NCI-H446 (cell line): Measurements from ENCODE around the gene CACNA1C.

Experiments
- DNase-seq, 2 experiments: peaks; one replicate each; lab custom pipeline; 2025; lab: John Stamatoyannopoulos, UW

Gene CACNA1C

DNA sequence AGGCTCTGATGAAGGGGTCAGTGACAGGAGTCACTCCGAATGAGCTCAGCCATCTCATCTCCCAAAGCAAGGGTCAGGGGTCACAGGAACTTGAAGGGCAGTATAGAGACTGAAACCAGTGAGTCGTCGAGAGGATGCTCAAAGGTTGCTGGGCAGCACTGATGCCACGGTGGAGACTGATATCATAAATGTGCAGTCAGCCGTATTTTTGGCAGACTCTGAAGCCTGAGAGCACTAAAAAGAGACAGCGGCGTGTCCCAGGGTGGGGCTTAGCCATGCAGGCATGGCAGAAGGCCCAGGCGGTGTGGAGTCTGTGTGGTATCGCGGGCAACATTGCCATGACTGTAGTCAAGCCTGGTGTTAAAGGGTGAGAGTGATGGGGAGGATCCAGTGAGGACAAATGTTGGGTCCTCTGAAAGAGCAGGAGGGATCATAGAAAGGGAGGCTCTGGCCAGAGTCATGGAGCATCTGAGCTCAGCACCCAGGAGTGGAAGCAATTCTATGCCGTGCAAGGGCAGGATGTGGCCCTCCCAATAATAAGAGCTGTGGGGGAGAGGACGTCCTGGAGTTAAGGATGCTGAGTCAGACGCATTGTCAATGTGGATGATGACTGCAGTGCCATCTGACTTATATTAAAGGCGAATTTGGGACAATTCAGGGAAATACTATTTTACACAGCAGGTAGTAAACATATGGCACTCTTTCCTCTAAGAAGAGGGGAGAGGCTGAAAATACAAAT lies 500.8 kb downstream of the CACNA1C start:
- DNase-seq: no peak

- DNase-seq: no peak
These were observed 502.8 kb downstream of the CACNA1C start for GRCh38 chr12:2555487-2556082.

DNA sequence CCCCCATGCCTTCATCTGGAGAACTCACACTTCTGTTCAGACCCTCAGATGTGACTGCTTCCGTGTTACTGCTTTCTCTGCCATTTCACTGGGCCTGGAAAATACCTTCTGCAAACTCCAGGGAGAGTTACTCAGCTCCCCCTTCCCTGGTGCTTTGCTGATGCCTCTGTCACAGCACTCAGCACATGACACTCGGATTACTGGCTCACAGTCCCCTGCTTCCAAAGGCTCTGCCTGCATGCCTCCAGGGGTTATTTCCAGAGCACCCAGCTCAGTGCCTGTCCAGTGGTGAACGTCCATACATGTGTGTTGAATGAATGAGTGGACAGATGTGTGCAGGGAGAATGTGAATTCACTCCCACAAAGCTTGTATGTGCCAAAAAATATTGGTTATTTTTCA lies 504.8 kb downstream of the CACNA1C start:
- no peak for DNase-seq

GRCh38 chr12:2559931-2560330 lies 507.1 kb downstream of the CACNA1C start:
- no peak for DNase-seq

DNA sequence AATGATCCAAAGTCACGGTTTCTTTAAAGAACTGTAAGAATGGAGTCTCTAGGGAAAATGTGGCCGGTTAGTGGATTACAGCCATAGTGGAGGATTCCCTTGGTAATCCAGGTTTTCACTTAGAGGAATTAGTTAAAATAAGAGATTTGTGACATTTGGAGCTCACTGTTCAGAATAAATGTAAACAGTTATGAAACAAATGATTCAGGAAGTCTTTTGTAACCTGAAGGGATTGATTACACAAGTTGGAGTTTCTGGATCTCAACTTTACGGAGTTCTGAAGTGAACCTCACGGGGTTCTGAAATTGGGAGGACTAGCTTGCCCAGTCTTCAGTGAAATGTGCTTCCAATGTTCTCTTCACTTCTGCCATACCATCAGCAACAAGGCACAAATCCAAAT lies 507.6 kb downstream of the CACNA1C start:
- DNase-seq: no peak

- DNase-seq: no peak
These were observed 508.6 kb downstream of the CACNA1C start for GRCh38 chr12:2561367-2561766.

DNA sequence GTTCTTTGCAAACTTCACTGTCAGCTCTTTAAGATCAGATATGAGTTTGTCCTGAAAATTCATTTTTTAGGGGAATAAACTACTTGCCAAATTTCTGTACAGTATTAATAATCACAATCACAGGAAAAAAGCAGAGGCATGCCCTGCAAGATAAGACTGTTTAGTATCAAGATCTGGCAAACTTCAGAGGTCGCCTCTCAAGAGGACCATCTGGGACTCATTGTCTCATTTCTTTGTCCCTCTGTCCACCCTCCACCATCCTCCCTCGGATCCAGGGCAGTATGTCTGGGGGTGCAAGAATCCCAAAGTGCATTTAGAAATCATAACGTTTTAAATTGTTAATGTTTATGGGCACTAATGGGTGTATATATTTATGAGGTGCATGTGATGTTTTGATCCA lies 509.6 kb downstream of the CACNA1C start:
- DNase-seq: no peak

GRCh38 chr12:2563709-2564108 lies 510.9 kb downstream of the CACNA1C start:
- DNase-seq: no peak

- no peak for DNase-seq
These were observed 513.4 kb downstream of the CACNA1C start for GRCh38 chr12:2566161-2566560.

- no peak for DNase-seq
These were observed 514.9 kb downstream of the CACNA1C start for GRCh38 chr12:2567711-2568110.

DNA sequence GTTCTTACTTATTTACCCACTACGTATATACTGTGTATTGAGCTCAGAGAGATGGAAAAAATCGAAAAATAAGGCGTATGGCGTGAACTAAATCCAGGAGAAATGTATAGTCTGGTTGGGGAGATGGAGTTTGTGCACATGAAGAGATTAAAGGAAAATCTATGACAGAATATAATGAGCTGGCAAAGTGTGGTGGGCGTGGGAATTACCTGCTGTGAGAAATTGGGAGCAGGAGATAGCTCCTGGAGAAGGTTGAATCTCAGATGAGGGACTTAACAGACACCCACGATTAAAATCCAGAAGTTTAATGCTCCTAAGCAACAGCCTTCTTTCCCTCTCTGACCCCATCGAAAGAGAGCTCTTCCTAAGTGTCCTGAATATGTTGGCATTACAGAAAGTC lies 517.8 kb downstream of the CACNA1C start:
- no peak for DNase-seq

DNA sequence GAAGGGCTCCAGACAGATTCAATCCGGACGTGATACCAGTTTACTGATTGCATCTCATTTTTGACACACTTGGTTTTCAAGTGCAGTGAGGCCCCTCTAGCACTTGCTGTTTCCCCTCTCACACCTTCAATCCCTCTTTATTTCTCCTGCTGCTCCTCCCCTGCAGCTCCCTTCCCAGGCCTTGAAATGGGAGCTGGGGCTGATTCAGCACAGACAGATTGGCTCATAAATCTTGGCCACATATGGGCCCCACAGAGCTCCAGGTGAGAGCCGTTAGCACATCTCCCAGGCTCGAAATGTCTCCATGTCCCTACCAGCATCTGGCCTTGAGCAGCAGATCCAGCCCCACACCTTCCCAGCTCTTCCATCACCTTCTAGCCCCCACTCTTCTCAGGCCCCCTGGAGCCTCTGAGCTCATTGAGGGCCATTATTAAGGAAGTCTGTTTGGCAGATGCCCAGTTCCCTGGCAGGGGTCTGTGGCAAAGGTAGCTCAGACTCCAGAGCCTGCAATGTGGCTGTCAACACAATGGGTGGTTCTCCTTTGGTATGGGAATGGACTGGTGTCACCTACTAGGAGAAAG lies 521.7 kb downstream of the CACNA1C start:
- DNase-seq: no peak

GRCh38 chr12:2575245-2575644 lies 522.5 kb downstream of the CACNA1C start:
- no peak for DNase-seq

- no peak for DNase-seq
These were observed 525.4 kb downstream of the CACNA1C start for GRCh38 chr12:2578211-2578610.

- no peak for DNase-seq
These were observed 526.0 kb downstream of the CACNA1C start for GRCh38 chr12:2578772-2579171.

DNA sequence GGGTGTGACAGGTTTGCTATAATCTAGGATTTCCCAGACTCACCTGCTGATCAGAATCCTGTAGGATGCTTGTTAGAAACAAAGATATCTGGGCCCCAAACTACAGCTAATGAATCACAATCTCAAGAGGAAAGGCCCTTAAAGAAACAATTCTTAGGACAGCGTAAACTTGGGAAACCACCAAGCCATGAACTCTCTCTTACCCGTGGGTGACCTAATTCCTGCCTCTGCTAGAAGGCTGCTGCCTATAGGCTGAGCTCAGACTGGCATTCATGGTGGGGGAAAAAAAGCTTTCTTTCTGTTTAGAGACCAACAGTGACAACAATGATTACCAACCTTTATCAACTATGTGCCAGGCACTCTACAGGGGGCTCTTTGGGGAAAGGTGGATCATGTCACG lies 528.0 kb downstream of the CACNA1C start:
- no peak for DNase-seq

- DNase-seq: no peak
These were observed 528.7 kb downstream of the CACNA1C start for GRCh38 chr12:2581293-2582045.

- no peak for DNase-seq
These were observed 529.8 kb downstream of the CACNA1C start for GRCh38 chr12:2582631-2583030.

DNA sequence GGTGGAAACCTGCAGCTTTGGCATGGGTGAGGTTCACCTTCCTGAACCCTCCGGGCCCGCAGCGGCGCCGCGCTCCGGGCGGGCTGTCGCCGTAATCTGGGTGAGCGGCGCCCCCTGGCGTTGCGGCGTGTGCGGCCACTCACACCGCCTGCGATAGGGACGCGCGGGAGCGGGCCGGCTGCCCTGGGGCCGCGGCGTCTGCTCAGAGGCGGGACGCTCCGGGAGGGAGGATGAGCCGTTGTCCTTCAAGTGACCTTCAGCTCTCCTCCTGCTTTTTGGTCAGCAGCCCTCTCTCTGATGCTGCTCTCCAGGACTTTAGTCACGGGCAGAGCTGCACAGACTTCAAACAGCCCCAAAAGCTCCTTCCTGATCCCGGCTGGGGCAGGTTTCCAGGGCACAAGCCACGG lies 530.3 kb downstream of the CACNA1C start:
- DNase-seq: no peak

DNA sequence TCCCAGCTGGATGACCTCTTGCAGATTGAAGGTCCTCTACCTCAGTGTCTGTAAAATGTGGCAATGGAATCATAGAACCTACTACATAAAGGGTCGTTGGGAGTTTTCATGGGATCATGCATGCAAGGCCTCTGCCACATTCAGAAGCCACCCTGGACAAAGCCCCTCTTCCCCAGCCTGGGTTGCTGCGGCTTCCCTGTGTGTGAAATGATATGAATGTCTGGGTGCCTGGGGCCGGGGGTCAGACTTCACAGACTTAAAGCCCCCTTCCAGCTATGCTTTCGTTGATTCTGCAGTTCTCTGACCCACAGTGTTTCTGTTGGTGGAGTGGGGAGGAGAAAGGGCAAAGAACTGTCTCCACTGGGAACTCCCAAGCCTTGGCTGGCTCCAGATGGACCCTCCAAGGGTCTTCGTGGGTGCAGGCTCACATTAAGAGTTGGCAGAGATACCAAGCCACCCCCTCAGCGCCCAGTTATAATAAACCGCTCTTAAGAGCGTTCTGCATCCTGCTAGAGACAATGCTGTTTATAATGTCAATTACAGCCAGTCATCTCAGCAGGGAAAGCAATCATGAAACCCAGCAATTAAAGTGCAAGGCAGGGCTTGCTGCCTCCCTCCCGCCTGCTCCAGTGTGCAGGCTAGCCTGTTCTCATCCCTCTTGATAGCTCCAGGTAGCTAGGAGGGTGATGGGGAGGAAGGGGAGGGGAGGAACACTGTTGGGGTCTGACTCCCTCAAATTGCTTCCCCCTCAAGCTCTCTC lies 531.0 kb downstream of the CACNA1C start:
- no peak for DNase-seq

DNA sequence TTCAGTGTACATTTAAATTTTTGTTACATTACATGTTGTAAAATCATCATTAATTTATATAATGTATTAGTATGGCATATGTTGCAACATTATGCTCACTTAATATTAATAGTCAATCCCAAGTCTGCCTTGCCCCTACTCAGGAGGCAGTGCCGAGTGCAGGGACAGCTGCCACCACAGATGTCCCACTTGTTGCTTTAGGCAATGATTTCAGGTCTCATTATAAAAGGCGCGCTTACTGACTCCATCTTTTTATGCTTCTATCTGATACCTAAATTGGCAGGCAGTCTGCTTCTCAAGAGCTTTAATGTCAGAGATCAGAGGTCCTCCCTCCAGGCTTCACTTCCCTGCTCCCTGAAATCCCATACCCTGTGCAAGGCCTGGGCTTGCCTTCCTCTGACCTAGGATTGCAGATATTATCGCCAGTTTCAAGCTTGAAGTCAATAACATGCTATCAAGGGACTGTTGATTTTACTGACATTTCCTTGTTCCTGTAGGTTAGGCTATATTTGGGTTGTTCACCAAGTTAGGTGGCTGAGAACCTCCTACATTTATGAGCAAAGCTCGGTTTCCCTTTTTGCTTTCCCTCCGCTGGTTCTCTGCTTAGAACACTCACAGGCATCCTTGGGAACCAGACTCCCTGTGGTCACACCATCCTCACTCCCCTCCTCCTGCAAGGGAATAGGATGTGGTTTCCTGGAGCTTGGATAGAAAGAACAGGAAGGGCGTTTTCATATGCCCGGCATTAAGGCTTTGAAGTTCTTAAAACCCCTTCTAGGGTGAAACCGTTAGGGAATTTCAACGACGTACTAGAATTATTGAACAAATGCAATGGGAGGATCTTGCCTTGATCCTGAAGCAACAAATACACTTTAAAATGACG lies 533.6 kb downstream of the CACNA1C start:
- DNase-seq: no peak
